HepG2 (cell line): Measurements from ENCODE around the gene LRP5. TPM values are rescaled to one million over a fixed set of nuclear protein-coding genes. Genes with fewer than 3 reads are reported as not detected.

Experiments used
- ASH2L ChIP-seq: fragments of 300-600, 200-600 bp; sonication (generic); IDR thresholded peaks from 2 replicates; pipeline ENCODE4 v1.7.0; 2017; ENCODE audit warnings: low read depth, mild to moderate bottlenecking, moderate library complexity, mixed read lengths, low read length; ENCODE audit not compliant: insufficient read length
- BATF2 ChIP-seq: sonication (generic); formaldehyde crosslinking; IDR thresholded peaks from 2 replicates; pipeline ENCODE4 v1.8.0; 2022; ENCODE audit warnings: mild to moderate bottlenecking, missing genetic modification reagents, moderate library complexity
- CENPT ChIP-seq: sonication (generic); formaldehyde crosslinking; IDR thresholded peaks from 2 replicates; pipeline ENCODE4 v1.8.0; 2022; ENCODE audit warnings: low read depth, mild to moderate bottlenecking, moderate library complexity, missing genetic modification reagents
- EHMT2 ChIP-seq: fragments of 200-600 bp; sonication (generic); IDR thresholded peaks from 2 replicates; pipeline ENCODE4 v1.7.0; 2017; ENCODE audit warnings: antibody characterized with exemption, low read depth, low read length, borderline replicate concordance
- ETV5 ChIP-seq: IDR thresholded peaks from 2 replicates; pipeline ENCODE4 v1.6.1; 2018; ENCODE audit warnings: missing biosample characterization, missing genetic modification reagents, inconsistent platforms, borderline replicate concordance
- GABPB1 ChIP-seq: IDR thresholded peaks from 2 replicates; pipeline ENCODE4 v1.6.1; 2016; ENCODE audit warnings: mild to moderate bottlenecking, missing genetic modification reagents, moderate library complexity, missing compliant biosample characterization
- GATAD1 ChIP-seq: IDR thresholded peaks from 2 replicates; pipeline ENCODE4 v1.6.1; 2016; ENCODE audit warnings: missing genetic modification reagents, missing compliant biosample characterization
- GFI1 ChIP-seq: sonication (generic); formaldehyde crosslinking; IDR thresholded peaks from 2 replicates; pipeline ENCODE4 v1.5.0; 2020; ENCODE audit warnings: missing genetic modification reagents, mild to moderate bottlenecking, borderline replicate concordance
- JUN ChIP-seq: sonication (generic); formaldehyde crosslinking; IDR thresholded peaks from 2 replicates; pipeline ENCODE4 v1.4.0; 2020; ENCODE audit warnings: mild to moderate bottlenecking, missing genetic modification reagents
- KMT2A ChIP-seq: sonication (generic); formaldehyde crosslinking; IDR thresholded peaks from 2 replicates; pipeline ENCODE4 v1.4.0; 2020; ENCODE audit warnings: missing genetic modification reagents
- PHF20 ChIP-seq: sonication (generic); formaldehyde crosslinking; IDR thresholded peaks from 2 replicates; pipeline ENCODE4 v1.5.0; 2020; ENCODE audit warnings: mild to moderate bottlenecking, missing genetic modification reagents
- PPARG ChIP-seq: conservative IDR thresholded peaks from 2 replicates; pipeline ENCODE4 v1.6.1; 2016; ENCODE audit warnings: missing biosample characterization, missing genetic modification reagents
- RARA ChIP-seq: IDR thresholded peaks from 2 replicates; pipeline ENCODE4 v1.6.1; 2016; ENCODE audit warnings: missing genetic modification reagents, missing compliant biosample characterization
- RFX5 ChIP-seq: IDR thresholded peaks from 2 replicates; pipeline ENCODE4 v1.6.1; 2011; ENCODE audit warnings: low read depth, low read length, improper control_type of control experiment
- TEAD3 ChIP-seq: optimal IDR thresholded peaks from 2 replicates; pipeline ENCODE3; 2016; ENCODE audit warnings: borderline replicate concordance
- XBP1 ChIP-seq: sonication (generic); formaldehyde crosslinking; IDR thresholded peaks from 2 replicates; pipeline ENCODE4 v1.5.0; 2020; ENCODE audit warnings: missing genetic modification reagents
- YEATS4 ChIP-seq: sonication (generic); formaldehyde crosslinking; IDR thresholded peaks from 2 replicates; pipeline ENCODE4 v1.4.0; 2020; ENCODE audit warnings: missing genetic modification reagents, borderline replicate concordance
- ZFX ChIP-seq: sonication (generic); formaldehyde crosslinking; IDR thresholded peaks from 2 replicates; pipeline ENCODE4 v1.4.0; 2020; ENCODE audit warnings: mild to moderate bottlenecking, low read depth, missing genetic modification reagents, moderate library complexity
- ZKSCAN5 ChIP-seq: sonication (generic); formaldehyde crosslinking; IDR thresholded peaks from 2 replicates; pipeline ENCODE4 v1.5.1; 2020; ENCODE audit warnings: mild to moderate bottlenecking, missing genetic modification reagents
- ZMYM2 ChIP-seq: sonication (generic); formaldehyde crosslinking; IDR thresholded peaks from 2 replicates; pipeline ENCODE4 v1.8.0; 2022; ENCODE audit warnings: mild to moderate bottlenecking, missing genetic modification reagents
- ZNF3 ChIP-seq: IDR thresholded peaks from 2 replicates; pipeline ENCODE4 v1.7.0; 2017; ENCODE audit warnings: inconsistent platforms
- ZNF317 ChIP-seq: sonication (generic); formaldehyde crosslinking; IDR thresholded peaks from 2 replicates; pipeline ENCODE4 v1.5.0; 2020; ENCODE audit warnings: mild to moderate bottlenecking, missing genetic modification reagents
- ZNF333 ChIP-seq: sonication (generic); formaldehyde crosslinking; IDR thresholded peaks from 2 replicates; pipeline ENCODE4 v1.4.0; 2020; ENCODE audit warnings: mild to moderate bottlenecking, missing genetic modification reagents, borderline replicate concordance
- ZNF430 ChIP-seq: sonication (generic); formaldehyde crosslinking; IDR thresholded peaks from 2 replicates; pipeline ENCODE4 v1.9.0; 2021; ENCODE audit warnings: mild to moderate bottlenecking, missing genetic modification reagents
- ZNF468 ChIP-seq: sonication (generic); formaldehyde crosslinking; IDR thresholded peaks from 2 replicates; pipeline ENCODE4 v1.8.0; 2022; ENCODE audit warnings: mild to moderate bottlenecking, moderate library complexity, missing genetic modification reagents
- ZNF749 ChIP-seq: sonication (generic); formaldehyde crosslinking; IDR thresholded peaks from 2 replicates; pipeline ENCODE4 v1.8.0; 2022; ENCODE audit warnings: mild to moderate bottlenecking, missing genetic modification reagents, moderate library complexity, borderline replicate concordance
- ZNF784 ChIP-seq: sonication (generic); formaldehyde crosslinking; IDR thresholded peaks from 2 replicates; pipeline ENCODE4 v1.5.1; 2020; ENCODE audit warnings: missing genetic modification reagents, mild to moderate bottlenecking, borderline replicate concordance
- ZSCAN12 ChIP-seq: sonication (generic); formaldehyde crosslinking; IDR thresholded peaks from 2 replicates; pipeline ENCODE4 v1.9.0; 2021; ENCODE audit warnings: mild to moderate bottlenecking, missing genetic modification reagents
- ZUFSP ChIP-seq: sonication (generic); formaldehyde crosslinking; IDR thresholded peaks from 2 replicates; pipeline ENCODE4 v1.9.0; 2021; ENCODE audit warnings: missing genetic modification reagents, mild to moderate bottlenecking, borderline replicate concordance
- polyA plus RNA-seq, 8 experiments: library from polyadenylated mRNA; depleted of rRNA in 3 of 8; stranded (reverse) in 7 of 8; unstranded in 1 of 8; fragments of >200 nt; fragmentation: Illumina TruSeq in 4 of 8; extraction: Trizol in 4 of 8; gene quantifications; 2 replicates each; pipeline versions ENCODE4 v1.2.1 to v1.2.3, GENCODE V29; 2011 to 2016; ENCODE audit warnings: low read depth in 4 of 8, missing spikeins in 1 of 8, mixed read lengths in 1 of 8; ENCODE audit not compliant: insufficient read depth in 1 of 8
- total RNA-seq, 5 experiments: library from RNA; depleted of rRNA; stranded (reverse); fragments of >200 nt; fragmentation: Illumina TruSeq; extraction: Trizol; gene quantifications; 2 replicates each; pipeline ENCODE4 v1.2.3, GENCODE V29; 2016; ENCODE audit warnings: low read depth in 1 of 5

LRP5 gene
- total and polyA plus RNA-seq, 2 of the 13 experiments (the other 11 are each of a cell fraction or from before 2014, with no cell fraction given): 40.4 to 64.0 TPM

GRCh38 chr11:68326334-68327215, 14.2 kb downstream of the LRP5 start (continued):
- TF ChIP-seq EHMT2 (no peak), ZNF468 (no peak), PHF20 (CRISPR knock-in tag) (no peak), JUN (no peak), ZSCAN12 (CRISPR knock-in tag) (no peak), GFI1 (CRISPR knock-in tag) (no peak), ZKSCAN5 (CRISPR knock-in tag) (no peak), ZNF333 (CRISPR knock-in tag) (no peak), YEATS4 (CRISPR knock-in tag) (peak; percentile 65; the same call in 1 of the 2 replicates), ZUFSP (CRISPR knock-in tag) (no peak), ZNF3 (no peak), ASH2L (peak; percentile 22), ZNF317 (no peak), CENPT (no peak), XBP1 (CRISPR knock-in tag) (no peak), ZFX (CRISPR knock-in tag) (no peak; the same call in 1 of the 2 replicates), KMT2A (CRISPR knock-in tag) (no peak), GATAD1 (CRISPR knock-in tag) (peak; percentile 46; the same call in 1 of the 2 replicates), RFX5 (no peak), ZNF430 (no peak), ZNF749 (no peak; the same call in 1 of the 2 replicates), ETV5 (CRISPR knock-in tag) (no peak), BATF2 (CRISPR knock-in tag) (no peak), PPARG (no peak), RARA (CRISPR knock-in tag) (peak; percentile 64; the same call in 1 of the 2 replicates), GABPB1 (CRISPR knock-in tag) (peak; percentile 66; the same call in 1 of the 2 replicates), TEAD3 (CRISPR knock-in tag) (peak; percentile 79), ZNF784 (CRISPR knock-in tag) (no peak), ZMYM2 (no peak)
